ENCODE results near the gene KISS1. TPM values are rescaled to one million over a fixed set of nuclear protein-coding genes. Genes with fewer than 3 reads are reported as not detected.

Gene KISS1
- total RNA-seq, 1 donor from 2014 or later = not detected

GRCh38 chr1:204188959-204189639, 7.2 kb downstream of the KISS1 start:
- no peaks in the 10 kb centered on the region for H3K4me1 ChIP-seq
- H3K9me3 ChIP-seq = no peaks in the 10 kb centered on the region
- H3K36me3 ChIP-seq = no peaks in the 10 kb centered on the region
- H3K4me3 ChIP-seq = no peak overlapping the region
- no peak for TF ChIP-seq CTCF (IDR thresholded peaks at IDR 0.05)
- intact Hi-C loops (cut with DNase I) = no loop called here
- H3K27me3 ChIP-seq = no peaks in the 10 kb centered on the region
- no peak overlapping the region for H3K27ac ChIP-seq
- DNase-seq (ENCODE audit: low spot score in 2 of 2) = no peak

- H3K27ac ChIP-seq = no peak overlapping the region
- H3K4me3 ChIP-seq = no peak overlapping the region
- no peaks in the 10 kb centered on the region for H3K4me1 ChIP-seq
- H3K36me3 ChIP-seq = no peaks in the 10 kb centered on the region
- no peaks in the 10 kb centered on the region for H3K9me3 ChIP-seq
- intact Hi-C loops (cut with DNase I) = no loop called here
- TF ChIP-seq CTCF (IDR thresholded peaks at IDR 0.05) = no peak
- DNase-seq (ENCODE audit: low spot score in 2 of 2) = no peak
- H3K27me3 ChIP-seq = no peaks in the 10 kb centered on the region
Measured at GRCh38 chr1:204186597-204186996, 9.7 kb downstream of the KISS1 start.

- DNase-seq (ENCODE audit: low spot score in 2 of 2) = no peak
- Histone ChIP-seq H3K36me3 (no peaks in the 10 kb centered on the region), H3K9me3 (no peaks in the 10 kb centered on the region), H3K4me1 (no peaks in the 10 kb centered on the region), H3K27me3 (no peaks in the 10 kb centered on the region), H3K4me3 (no peak overlapping the region), H3K27ac (no peak overlapping the region)
- no peak for TF ChIP-seq CTCF (IDR thresholded peaks at IDR 0.05)
- intact Hi-C loops (cut with DNase I) = no loop called here
Measured at GRCh38 chr1:204181116-204181515, 15.2 kb downstream of the KISS1 start.

GRCh38 chr1:204180133-204180532, 16.2 kb downstream of the KISS1 start:
- H3K4me1 ChIP-seq = no peaks in the 10 kb centered on the region
- no peaks in the 10 kb centered on the region for H3K27me3 ChIP-seq
- DNase-seq (ENCODE audit: low spot score in 2 of 2) = no peak
- TF ChIP-seq CTCF (IDR thresholded peaks at IDR 0.05) = no peak
- H3K9me3 ChIP-seq = no peaks in the 10 kb centered on the region
- no peak overlapping the region for H3K4me3 ChIP-seq
- H3K36me3 ChIP-seq = no peaks in the 10 kb centered on the region
- H3K27ac ChIP-seq = no peak overlapping the region
- intact Hi-C loops (cut with DNase I) = no loop called here

GRCh38 chr1:204178487-204179281, 17.6 kb downstream of the KISS1 start:
- Histone ChIP-seq H3K4me1 (no peaks in the 10 kb centered on the region), H3K27me3 (no peaks in the 10 kb centered on the region), H3K4me3 (no peak overlapping the region), H3K36me3 (no peaks in the 10 kb centered on the region), H3K27ac (no peak overlapping the region), H3K9me3 (no peaks in the 10 kb centered on the region)
- DNase-seq (ENCODE audit: low spot score in 2 of 2) = no peak
- no peak for TF ChIP-seq CTCF (IDR thresholded peaks at IDR 0.05)
- intact Hi-C loops (cut with DNase I) = no loop called here
